CD4-positive, alpha-beta T cell treated with Interleukin-4 for 1 hour (primary cell): ENCODE results near the gene ZNF184.
A peak's percentile ranks its signal among the peaks of the same experiment; 100 is the strongest.

Experiments used
- DNase-seq, 2 donors: peaks; one replicate each; pipeline ENCODE4 v3.0.0-alpha.2; 2020 to 2022

Gene ZNF184

DNA sequence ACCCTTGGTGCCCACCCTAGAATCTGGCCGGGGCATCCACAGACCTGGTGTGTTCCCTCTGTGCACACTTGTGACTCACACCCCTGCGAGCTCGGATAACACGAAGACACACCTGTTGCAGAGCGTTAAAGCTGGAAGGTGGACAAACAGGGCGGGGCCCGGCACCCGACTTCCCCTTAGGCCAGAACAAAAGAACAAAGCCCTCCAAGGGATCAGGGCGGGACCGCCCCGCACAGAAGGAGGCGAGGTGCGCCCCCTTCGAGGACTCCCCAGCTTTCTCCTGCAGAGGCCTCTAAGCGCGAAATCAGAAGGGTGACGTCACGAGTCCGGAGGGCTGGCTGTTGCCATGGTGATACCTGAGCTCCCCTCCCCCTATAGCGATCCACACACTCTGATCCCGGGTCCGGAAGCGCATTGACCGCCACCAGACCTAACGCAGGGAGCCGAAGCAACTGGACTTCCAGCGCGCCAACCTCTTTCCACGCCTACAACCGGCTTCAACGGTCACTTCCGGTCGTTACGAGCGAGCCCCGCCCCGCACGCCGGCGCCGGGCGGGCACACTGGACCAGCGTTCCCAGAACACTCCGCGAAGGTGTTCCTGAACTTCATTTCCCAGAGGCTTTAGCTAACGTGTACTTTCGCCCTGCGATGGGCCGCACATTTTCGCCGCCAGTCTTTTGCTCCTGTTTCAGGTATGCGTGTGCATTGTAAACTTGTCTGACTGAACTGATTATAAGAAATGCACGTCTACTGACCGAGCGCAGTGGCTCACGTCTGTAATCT, at the start of gene ZNF184:
TSS of gene ZNF184 (minus strand) at position 489 of the 784 bp plus-strand sequence. CDS start 811 bp downstream, outside the sequence.
- DNase-seq, result peak; percentile 91 to 92

DNA sequence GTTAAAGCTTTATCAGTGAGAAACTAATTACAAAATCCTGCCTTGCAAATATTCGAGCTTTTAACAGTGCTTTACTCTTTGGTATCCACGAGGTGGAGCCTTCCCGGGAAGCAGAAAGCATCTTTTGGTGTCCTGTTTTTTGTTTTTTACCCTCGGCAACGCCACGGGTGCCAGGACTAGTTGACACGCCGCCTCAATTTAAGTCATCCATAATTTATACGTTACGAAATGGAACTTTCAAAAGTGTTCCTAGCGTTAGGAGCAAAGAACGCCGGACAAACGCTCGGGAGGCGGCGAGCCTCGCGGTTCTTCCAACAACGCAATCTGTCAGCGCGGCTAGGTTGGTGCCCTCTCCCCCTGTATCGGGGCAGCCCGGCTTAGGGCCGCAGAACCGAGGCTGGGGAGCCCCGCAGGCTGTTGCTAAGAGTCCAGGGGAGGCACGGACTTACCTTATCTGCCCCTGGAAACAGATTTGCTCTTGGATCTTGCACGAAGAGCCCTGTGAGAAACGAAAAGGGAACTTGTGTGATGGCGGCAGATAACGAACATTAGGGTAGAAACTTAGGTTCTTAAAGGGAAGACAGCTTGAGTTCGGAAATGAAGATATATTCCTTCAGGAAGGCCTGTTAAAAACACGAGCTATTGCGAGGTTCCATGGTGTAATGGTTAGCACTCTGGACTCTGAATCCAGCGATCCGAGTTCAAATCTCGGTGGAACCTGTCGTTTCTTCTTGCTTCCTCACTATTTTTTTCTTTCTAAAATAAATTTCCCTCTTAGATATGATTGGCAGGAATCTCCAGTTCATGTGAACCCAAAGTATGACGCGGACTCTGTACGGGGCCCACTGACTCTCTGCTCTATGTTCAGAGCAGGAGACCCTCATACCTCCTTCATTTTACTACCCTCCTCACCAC, 46.2 kb upstream of the ZNF184 start:
- DNase-seq, result peak; percentile 83 to 90

DNA sequence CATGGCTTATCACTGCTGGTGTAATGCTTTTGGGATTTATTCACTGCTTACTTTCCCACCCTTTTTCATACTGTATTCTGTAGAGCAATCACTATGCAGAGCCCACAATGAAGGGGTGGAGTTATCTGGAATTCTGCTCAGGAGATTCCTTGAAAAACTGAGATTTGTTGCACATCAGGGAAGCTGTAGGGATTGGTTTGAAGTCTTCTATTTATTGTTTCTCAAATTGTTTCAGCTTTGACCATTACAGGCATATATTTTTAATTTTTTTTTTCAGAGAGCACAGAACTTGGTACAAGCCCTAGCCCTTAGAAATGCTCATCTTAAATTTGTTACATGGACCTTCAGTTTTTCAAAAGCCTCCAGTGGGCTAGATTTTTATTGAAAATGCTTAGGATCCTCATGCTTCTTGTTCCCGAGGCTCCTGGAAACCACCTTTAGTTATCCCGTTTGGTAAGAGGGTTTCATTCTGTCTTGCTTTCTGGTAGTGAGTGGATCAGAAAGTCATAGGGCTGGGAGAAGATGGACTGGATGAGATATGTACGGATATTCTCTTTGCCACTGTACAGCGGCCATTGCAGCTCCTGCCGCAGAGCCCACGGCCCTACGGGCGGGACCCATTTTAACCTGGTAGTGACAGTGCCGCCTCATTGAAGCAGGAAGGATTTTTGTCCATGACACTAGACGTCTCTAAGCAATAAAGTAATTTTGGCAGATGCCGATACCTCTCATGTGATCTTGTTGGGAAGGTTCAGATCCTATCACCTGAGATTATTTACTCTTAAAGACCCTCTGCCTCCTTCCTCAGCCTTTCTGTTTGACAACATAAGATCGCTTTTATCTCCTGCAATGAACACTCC, 45.3 kb upstream of the ZNF184 start:
- DNase-seq, result no peak

GRCh38 chr6:27517238-27517637, 44.3 kb upstream of the ZNF184 start:
- no peak for DNase-seq

GRCh38 chr6:27514906-27515495, 42.1 kb upstream of the ZNF184 start:
- DNase-seq, result no peak

DNA sequence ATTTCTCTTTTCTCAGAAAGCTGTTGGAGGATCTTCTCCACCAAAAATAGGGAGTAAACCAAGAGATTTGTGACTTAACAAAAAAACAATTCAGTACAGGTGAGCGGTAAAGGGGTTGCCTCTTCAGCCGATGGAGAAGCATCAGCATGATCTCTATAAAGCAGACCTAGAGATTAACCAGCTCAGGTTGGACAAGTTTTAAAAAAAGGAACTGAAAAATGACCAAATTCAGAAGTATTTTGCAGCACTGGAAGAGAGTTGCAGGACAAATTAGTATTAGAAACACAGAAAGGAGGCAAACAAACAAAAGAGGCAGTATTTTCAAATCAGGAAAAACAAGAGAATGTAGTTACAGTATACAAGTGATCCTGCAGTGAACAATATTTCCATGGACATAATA, 39.6 kb upstream of the ZNF184 start:
- DNase-seq, result no peak

DNA sequence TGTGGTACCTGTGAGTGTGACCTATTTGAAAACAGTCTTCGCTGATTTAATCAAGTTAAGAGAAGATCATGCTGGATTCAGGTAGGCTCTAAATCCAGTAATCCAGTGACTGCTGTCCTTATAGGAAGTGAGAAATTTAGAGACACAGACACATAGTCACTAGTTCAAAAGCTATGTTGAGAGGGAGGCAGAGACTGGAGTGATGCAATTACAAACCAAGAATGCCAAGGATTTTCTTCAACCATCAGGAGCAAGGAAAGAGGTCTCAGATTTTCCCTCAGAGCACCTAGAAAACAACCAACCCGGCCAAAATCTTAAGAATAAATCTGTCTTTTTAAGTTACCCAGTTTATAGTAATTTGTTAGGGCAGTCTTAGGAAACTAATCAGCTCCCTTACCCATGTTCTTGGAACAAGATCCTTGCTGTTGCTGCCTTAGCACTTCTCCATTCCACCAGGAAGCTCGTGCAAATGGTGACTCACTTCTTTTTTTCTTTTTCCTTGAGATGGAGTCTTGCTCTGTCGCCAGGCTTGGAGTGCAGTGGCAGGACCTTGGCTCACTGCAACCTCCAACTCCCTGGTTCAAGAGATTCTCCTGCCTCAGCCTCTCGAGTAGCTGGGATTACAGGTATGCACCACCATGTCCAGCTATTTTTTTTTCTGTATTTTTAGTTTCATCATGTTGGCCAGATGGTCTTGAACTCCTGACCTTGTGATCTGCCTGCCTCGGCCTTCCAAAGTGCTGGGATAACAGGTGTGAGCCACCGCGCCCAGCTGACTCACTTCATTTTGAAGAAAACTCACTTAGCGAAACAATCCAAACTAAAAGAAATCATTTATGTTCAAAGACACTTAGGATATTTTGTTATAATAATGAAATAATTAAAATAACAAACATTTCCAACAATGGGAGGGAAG, 34.4 kb upstream of the ZNF184 start:
- no peak for DNase-seq

DNA sequence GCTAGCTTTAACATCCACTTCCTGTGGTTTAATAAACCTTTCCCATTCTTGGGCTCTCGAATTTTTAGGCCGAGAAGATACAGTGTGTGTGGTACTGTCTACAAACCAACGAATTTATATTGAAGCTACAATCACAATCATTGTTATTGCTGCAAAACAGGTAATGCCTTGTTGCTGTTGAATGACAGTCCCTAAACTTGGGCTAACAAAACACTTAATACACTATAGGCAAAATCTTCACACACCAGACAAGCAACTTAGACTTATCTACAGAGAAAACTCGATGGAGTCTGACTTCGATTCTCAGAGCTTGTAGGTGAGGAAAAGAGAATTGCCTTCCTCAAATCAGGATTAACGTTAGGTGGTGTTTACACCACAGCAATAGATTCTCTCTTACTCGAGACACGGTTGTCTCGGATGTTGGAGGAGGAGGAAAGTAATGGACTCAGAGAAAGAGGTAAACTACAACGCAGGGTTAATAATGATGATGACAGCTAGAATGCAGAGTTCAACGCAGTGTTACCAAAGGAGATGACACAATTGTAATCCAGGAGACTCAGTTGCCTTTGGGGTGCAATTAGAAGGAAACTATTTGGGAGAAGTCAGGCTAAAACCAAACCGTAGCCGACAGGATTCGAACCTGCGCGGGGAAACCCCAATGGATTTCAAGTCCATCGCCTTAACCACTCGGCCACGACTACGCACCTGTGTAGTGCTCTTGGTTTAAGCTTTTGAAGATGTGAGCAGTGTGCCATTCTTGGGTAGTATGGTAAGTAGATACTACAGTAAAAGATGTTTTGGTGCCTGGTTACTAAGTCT, 32.5 kb upstream of the ZNF184 start:
- DNase-seq, result peak; percentile 66 to 80

- DNase-seq, result peak; percentile 86 to 92
These were observed 30.6 kb upstream of the ZNF184 start for GRCh38 chr6:27503436-27504030.

- DNase-seq, result peak; percentile 85 to 89
These were observed 29.9 kb upstream of the ZNF184 start for GRCh38 chr6:27502508-27503435.

- no peak for DNase-seq
These were observed 28.3 kb upstream of the ZNF184 start for GRCh38 chr6:27501187-27501586.

GRCh38 chr6:27500177-27500576, 27.3 kb upstream of the ZNF184 start:
- DNase-seq, result no peak

DNA sequence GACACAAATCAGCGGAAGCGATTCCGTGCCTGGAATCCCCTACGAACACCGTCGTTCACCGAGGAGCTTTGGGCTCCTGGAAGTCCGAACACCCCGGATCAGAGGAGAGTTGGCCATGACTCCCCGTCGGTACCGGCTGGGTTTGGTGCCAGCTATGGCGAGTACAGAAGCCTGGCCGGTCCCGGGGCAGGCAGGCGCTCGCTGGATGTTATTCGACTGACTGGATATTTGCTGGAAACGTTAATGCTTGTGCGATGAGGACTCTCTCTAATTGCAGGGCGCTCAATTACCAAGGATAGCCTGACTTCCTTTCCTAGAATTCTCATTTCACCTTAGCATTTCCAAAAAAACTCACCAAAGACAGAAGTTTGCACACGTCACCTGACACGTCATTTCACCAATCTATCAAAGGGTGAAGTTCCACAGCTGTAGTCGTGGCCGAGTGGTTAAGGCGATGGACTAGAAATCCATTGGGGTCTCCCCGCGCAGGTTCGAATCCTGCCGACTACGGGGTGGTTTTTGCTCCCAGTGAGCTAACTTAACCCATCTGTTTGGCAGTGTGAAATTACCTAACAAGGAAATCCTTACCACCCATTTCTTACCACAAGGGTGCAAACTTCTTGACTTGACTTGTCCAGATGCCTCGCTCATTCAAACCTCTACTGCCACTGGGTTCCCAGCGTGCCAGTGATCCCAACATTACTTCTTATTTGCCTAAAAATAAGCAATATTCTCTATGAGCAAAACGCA, 22.7 kb upstream of the ZNF184 start:
- DNase-seq, result peak; percentile 46 to 51

DNA sequence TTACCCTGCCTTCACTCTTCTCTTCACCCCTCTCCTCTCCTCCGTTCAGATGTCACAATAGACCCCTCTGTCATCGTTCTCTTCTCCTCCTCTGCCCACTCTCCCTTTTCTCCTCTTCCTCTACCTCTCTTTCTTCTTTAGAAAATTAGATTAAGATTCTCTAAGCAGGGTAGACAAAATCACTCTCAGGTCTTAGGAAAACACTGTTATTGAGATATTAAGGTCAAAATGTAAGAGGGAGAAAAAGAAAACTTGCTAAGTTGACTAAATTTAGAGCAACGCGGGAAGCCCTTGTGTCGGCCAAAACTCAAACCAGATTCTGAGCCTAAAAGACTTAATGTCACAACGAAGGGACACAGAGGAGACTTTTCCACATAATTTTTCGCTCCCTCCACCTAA, 22.1 kb upstream of the ZNF184 start:
- DNase-seq, result no peak

DNA sequence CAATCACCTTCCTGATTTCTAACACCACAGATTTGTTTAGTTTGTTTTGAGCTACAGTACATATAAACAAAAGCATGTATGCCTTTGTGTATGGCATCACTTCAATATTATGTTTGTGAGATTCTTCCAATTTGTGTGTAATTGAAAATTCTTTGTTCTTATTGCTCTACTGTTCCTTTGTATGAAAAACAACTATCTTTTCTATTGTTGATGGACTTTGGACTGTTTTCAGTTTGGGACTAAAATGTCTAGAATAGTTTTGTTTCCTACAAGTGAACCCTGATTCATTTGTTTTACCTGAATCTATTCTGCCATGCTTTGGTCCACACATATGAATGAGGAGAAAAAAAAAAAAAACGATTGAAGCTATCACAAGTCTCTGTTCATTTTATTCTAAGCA, 21.2 kb upstream of the ZNF184 start:
- no peak for DNase-seq

DNA sequence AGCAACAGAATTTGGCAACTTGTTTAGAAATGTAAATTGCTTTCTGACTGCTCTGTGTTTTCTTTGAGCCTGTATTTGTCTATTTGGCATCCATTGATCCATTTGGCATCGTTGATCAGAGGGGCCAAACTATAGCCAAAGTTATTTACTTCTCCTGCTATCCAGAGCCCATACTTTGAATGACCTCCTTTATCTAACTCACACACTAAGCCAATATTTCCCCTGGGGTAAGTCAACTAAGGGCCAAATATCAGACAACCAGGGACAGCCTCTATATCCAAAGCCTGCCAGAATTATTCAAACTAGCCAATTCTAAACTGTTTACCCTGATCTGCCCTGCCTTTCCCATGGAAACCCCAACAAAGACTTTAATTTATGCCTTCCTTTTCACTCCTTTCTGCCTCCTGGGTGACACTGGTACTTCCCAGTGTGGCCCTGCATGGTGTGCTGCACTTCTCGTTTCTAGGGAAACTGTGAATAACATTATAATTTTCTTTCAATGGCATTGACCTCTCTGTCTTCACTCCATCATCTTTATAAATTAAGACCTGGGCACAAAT, 19.8 kb upstream of the ZNF184 start:
- no peak for DNase-seq

GRCh38 chr6:27479319-27480182, 6.6 kb upstream of the ZNF184 start:
- DNase-seq, result peak; percentile 92 to 95
